Panc1 (cell line): ENCODE results near the gene TRIM45. TPM values are rescaled to one million over a fixed set of nuclear protein-coding genes. Genes with fewer than 3 reads are reported as not detected.

Experiments used
- ATAC-seq: fragments of 200-7000 bp; cut with Tn5 transposase; 2 replicates; pipeline ENCODE4 v1.9.1; 2020; ENCODE audit warnings: mild to moderate bottlenecking, moderate library complexity
- BruUV-seq: library from RNA; stranded (reverse); fragments of 400-500 nt; replicated peaks from 2 replicates; lab custom pipeline; 2021; lab: Mats Ljungman, UMichigan
- CTCF ChIA-PET: fragments of 300-600 bp; sonication (Branson Sonifier 250); formaldehyde crosslinking; loops from one replicate; lab custom pipeline; 2022; ENCODE audit warnings: antibody characterized with exemption; lab: Charles Lee
- POLR2A ChIA-PET: fragments of 300-600 bp; sonication (Branson Sonifier 250); formaldehyde crosslinking; loops from one replicate; lab custom pipeline; 2022; ENCODE audit warnings: antibody characterized with exemption; lab: Charles Lee
- DNase-seq: peaks from one replicate; pipeline ENCODE4 v3.0.0-alpha.2; 2010; ENCODE audit warnings: low read depth, low spot score
- H3K27ac ChIP-seq: 2 replicates; pipeline ENCODE4 v1.5.1; 2011; ENCODE audit warnings: mild to moderate bottlenecking, low read length, inconsistent platforms
- H3K27me3 ChIP-seq: fragments of 200-500 bp; sonication (Bioruptor generic); 2 replicates; pipeline ENCODE4 v1.6.0; 2014; ENCODE audit warnings: low read length, inconsistent platforms; ENCODE audit not compliant: control insufficient read depth, insufficient read depth
- H3K36me3 ChIP-seq: fragments of 200-500 bp; sonication (Bioruptor generic); 2 replicates; pipeline ENCODE4 v1.5.1; 2014; ENCODE audit warnings: inconsistent platforms, mild to moderate bottlenecking, low read length, moderate library complexity; ENCODE audit not compliant: control insufficient read depth, insufficient read depth
- H3K4me1 ChIP-seq: 2 replicates; pipeline ENCODE4 v1.5.1; 2011; ENCODE audit warnings: inconsistent platforms, mild to moderate bottlenecking, low read length, moderate library complexity; ENCODE audit not compliant: control insufficient read depth, insufficient read depth
- H3K4me3 ChIP-seq, 2 experiments: 2 replicates each; pipeline ENCODE4 v1.5.1; 2011 to 2012; ENCODE audit warnings: low read depth in 2 of 2, low read length in 2 of 2, mild to moderate bottlenecking in 2 of 2, inconsistent platforms in 1 of 2, moderate library complexity in 1 of 2
- H3K9me3 ChIP-seq: fragments of 200-500 bp; sonication (Bioruptor generic); 2 replicates; pipeline ENCODE4 v1.5.1; 2014; ENCODE audit warnings: low read depth, mild to moderate bottlenecking, inconsistent platforms, low read length, moderate library complexity; ENCODE audit not compliant: control insufficient read depth, insufficient read depth
- POLR2AphosphoS5 ChIP-seq: IDR thresholded peaks from 2 replicates; pipeline ENCODE4 v1.6.1; 2012; ENCODE audit warnings: mild to moderate bottlenecking, low read depth, low read length, moderate library complexity
- SIN3A ChIP-seq: IDR thresholded peaks from 2 replicates; pipeline ENCODE4 v1.6.1; 2012; ENCODE audit warnings: low read depth, mild to moderate bottlenecking, low read length, moderate library complexity, borderline replicate concordance; ENCODE audit not compliant: insufficient read depth
- TCF7L2 ChIP-seq: IDR thresholded peaks from 2 replicates; pipeline ENCODE4 v1.6.1; 2011; ENCODE audit warnings: mild to moderate bottlenecking, low read depth, low read length, inconsistent platforms
- in situ Hi-C: cut with HindIII; loops from 2 replicates; pipeline ENCODE4 v1.10.0; 2016; ENCODE audit warnings: low sequenced_read_pairs, low pct_unique_long_range_greater_than_20kb
- intact Hi-C: fragments of 100-400 bp; cut with micrococcal nuclease; formaldehyde crosslinking; loops from one replicate; pipeline ENCODE4 v1.10.0; 2022; ENCODE audit not compliant: unreplicated experiment
- total RNA-seq: library from RNA; stranded (reverse); gene quantifications from one replicate; pipeline ENCODE4 v1.2.1, GENCODE V29; 2021; ENCODE audit not compliant: unreplicated experiment
- TF ChIP-seq, protein P1 (sequence below): fragments of 450-650 bp; IDR thresholded peaks from 2 replicates; pipeline ENCODE4 v1.5.1; 2017; ENCODE audit warnings: mild to moderate bottlenecking
- TF ChIP-seq, protein P2 (sequence below), 2 experiments: IDR thresholded peaks; 2 replicates each; pipeline ENCODE4 v1.6.1; 2011 to 2012; ENCODE audit warnings: low read depth in 2 of 2, control low read depth in 1 of 2, low read length in 1 of 2, mild to moderate bottlenecking in 1 of 2, moderate library complexity in 1 of 2; ENCODE audit not compliant: insufficient read depth in 1 of 2

The TRIM45 gene
- total RNA-seq, 1 experiment from 2014 or later, result 4.7 TPM

DNA sequence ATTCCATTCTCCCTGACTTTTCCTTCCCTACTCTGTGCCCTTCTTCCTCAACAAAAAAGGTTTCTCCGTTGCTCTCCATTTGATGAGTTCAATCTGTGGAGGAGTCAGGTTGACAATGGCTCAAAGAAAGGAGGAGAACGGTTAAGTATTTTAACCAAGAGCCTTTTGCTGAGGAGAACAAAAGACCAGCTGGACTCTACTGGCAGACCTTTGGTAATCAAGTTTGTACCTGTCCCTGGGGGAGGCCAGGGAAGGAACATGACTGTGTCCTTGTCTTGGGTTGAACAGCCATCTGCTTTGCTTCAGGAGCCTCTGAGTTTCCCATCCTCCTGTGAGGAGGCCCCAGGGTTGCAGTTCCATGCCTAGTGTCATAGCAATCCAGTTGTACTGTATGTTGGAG lies 31.6 kb downstream of the TRIM45 start:
- BruUV-seq, result no TSS peak
- no peaks in the 10 kb centered on the region for H3K4me1 ChIP-seq
- H3K36me3 ChIP-seq, result peaks cover 6% of the 10 kb centered on the region; the same call in 1 of the 2 replicates
- ATAC-seq (no peak), DNase-seq (no peak)
- intact Hi-C loops (no loop called here), in situ Hi-C loops (no loop called here)
- TF ChIP-seq, protein P1, sequence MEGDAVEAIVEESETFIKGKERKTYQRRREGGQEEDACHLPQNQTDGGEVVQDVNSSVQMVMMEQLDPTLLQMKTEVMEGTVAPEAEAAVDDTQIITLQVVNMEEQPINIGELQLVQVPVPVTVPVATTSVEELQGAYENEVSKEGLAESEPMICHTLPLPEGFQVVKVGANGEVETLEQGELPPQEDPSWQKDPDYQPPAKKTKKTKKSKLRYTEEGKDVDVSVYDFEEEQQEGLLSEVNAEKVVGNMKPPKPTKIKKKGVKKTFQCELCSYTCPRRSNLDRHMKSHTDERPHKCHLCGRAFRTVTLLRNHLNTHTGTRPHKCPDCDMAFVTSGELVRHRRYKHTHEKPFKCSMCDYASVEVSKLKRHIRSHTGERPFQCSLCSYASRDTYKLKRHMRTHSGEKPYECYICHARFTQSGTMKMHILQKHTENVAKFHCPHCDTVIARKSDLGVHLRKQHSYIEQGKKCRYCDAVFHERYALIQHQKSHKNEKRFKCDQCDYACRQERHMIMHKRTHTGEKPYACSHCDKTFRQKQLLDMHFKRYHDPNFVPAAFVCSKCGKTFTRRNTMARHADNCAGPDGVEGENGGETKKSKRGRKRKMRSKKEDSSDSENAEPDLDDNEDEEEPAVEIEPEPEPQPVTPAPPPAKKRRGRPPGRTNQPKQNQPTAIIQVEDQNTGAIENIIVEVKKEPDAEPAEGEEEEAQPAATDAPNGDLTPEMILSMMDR, result no peak
- TF ChIP-seq, protein P2, sequence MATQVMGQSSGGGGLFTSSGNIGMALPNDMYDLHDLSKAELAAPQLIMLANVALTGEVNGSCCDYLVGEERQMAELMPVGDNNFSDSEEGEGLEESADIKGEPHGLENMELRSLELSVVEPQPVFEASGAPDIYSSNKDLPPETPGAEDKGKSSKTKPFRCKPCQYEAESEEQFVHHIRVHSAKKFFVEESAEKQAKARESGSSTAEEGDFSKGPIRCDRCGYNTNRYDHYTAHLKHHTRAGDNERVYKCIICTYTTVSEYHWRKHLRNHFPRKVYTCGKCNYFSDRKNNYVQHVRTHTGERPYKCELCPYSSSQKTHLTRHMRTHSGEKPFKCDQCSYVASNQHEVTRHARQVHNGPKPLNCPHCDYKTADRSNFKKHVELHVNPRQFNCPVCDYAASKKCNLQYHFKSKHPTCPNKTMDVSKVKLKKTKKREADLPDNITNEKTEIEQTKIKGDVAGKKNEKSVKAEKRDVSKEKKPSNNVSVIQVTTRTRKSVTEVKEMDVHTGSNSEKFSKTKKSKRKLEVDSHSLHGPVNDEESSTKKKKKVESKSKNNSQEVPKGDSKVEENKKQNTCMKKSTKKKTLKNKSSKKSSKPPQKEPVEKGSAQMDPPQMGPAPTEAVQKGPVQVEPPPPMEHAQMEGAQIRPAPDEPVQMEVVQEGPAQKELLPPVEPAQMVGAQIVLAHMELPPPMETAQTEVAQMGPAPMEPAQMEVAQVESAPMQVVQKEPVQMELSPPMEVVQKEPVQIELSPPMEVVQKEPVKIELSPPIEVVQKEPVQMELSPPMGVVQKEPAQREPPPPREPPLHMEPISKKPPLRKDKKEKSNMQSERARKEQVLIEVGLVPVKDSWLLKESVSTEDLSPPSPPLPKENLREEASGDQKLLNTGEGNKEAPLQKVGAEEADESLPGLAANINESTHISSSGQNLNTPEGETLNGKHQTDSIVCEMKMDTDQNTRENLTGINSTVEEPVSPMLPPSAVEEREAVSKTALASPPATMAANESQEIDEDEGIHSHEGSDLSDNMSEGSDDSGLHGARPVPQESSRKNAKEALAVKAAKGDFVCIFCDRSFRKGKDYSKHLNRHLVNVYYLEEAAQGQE (IDR thresholded peaks at IDR 0.05; ENCODE audit: insufficient read depth in 1 of 2, low read depth in 2 of 2, low read length in 1 of 2), result no peak
- TF ChIP-seq POLR2AphosphoS5 (no peak), TCF7L2 (no peak), SIN3A (no peak)
- H3K27me3 ChIP-seq, result no peaks in the 10 kb centered on the region
- H3K4me3 ChIP-seq, result no peak overlapping the region
- ChIA-PET POLR2A (no interaction called here), CTCF (no interaction called here)
- H3K9me3 ChIP-seq, result no peaks in the 10 kb centered on the region
- no peak overlapping the region for H3K27ac ChIP-seq

DNA sequence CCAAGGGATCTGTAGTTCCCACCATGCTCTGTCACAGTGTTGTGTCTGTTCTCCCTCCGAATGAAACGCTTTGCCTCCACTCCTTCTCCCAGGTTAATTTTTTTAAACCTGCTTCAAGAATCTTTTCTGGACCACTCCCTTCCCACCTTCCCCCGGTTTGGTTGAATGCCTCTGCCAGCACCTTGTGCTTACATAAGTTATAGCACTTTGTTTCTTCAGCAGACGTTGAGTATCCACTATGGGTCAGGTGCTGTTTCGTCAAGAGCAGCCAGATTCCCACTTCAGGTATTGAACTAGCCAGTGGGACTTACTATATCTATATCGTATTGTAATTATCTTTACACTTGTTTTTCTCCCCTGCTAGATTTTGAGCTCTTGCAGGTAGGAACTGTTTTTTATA lies 33.9 kb downstream of the TRIM45 start:
- Histone ChIP-seq H3K27ac (no peak overlapping the region), H3K4me1 (no peaks in the 10 kb centered on the region), H3K9me3 (no peaks in the 10 kb centered on the region), H3K36me3 (peaks cover 5% of the 10 kb centered on the region; the same call in 1 of the 2 replicates), H3K27me3 (no peaks in the 10 kb centered on the region), H3K4me3 (no peak overlapping the region)
- TF ChIP-seq, protein P1, result no peak
- TF ChIP-seq TCF7L2, result no peak
- in situ Hi-C loops, result no loop called here
- POLR2A ChIA-PET, result no interaction called here
- no peak for DNase-seq
- BruUV-seq, result no TSS peak
- intact Hi-C loops, result no loop called here
- ATAC-seq, result no peak
- CTCF ChIA-PET, result no interaction called here
